PC-3 (cell line): Measurements from ENCODE around the gene PAK4. TPM values are rescaled to one million over a fixed set of nuclear protein-coding genes. Genes with fewer than 3 reads are reported as not detected.

Experiments used
- ATAC-seq: fragments of 200-7000 bp; cut with Tn5 transposase; 2 replicates; pipeline ENCODE4 v1.9.1; 2020; ENCODE audit warnings: mild to moderate bottlenecking, moderate library complexity
- BruUV-seq: library from RNA; stranded (reverse); fragments of 400-500 nt; replicated peaks from 2 replicates; lab custom pipeline; 2021; lab: Mats Ljungman, UMichigan
- CTCF ChIA-PET: fragments of 300-600 bp; sonication (Branson Sonifier 250); formaldehyde crosslinking; loops from one replicate; lab custom pipeline; 2022; ENCODE audit warnings: antibody characterized with exemption; lab: Charles Lee
- POLR2A ChIA-PET: fragments of 300-600 bp; sonication (Branson Sonifier 250); formaldehyde crosslinking; loops from one replicate; lab custom pipeline; 2022; ENCODE audit warnings: antibody characterized with exemption; ENCODE audit not compliant: unreplicated experiment; lab: Charles Lee
- DNase-seq: peaks from one replicate; pipeline ENCODE4 v3.0.0-alpha.2; 2015
- H2AFZ ChIP-seq: fragments of 300-600 bp; sonication (generic); 2 replicates; pipeline ENCODE4 v1.6.0; 2016; ENCODE audit warnings: antibody characterized with exemption, low read length
- H3F3A ChIP-seq: fragments of 300-600 bp; sonication (generic); one replicate; pipeline ENCODE4 v1.6.0; 2017; ENCODE audit warnings: antibody characterized with exemption, low read length, control low read depth, mild to moderate bottlenecking; ENCODE audit not compliant: unreplicated experiment
- H3K27ac ChIP-seq: fragments of 300-600 bp; sonication (generic); 2 replicates; pipeline ENCODE4 v1.5.1; 2016; ENCODE audit warnings: mild to moderate bottlenecking, low read length
- H3K27me3 ChIP-seq: fragments of 300-600 bp; sonication (generic); 2 replicates; pipeline ENCODE4 v1.6.1; 2016; ENCODE audit warnings: low read length, mixed read lengths
- H3K36me3 ChIP-seq: fragments of 300-600 bp; sonication (generic); 2 replicates; pipeline ENCODE4 v1.6.1; 2016; ENCODE audit warnings: low read depth, mixed run types, low read length, mixed read lengths
- H3K4me1 ChIP-seq: fragments of 300-600 bp; sonication (generic); 2 replicates; pipeline ENCODE4 v1.5.1; 2016; ENCODE audit warnings: low read length; ENCODE audit not compliant: insufficient read depth
- H3K4me2 ChIP-seq: fragments of 300-600 bp; sonication (generic); 2 replicates; pipeline ENCODE4 v1.6.0; 2016; ENCODE audit warnings: low read length
- H3K4me3 ChIP-seq: fragments of 300-600 bp; sonication (generic); 2 replicates; pipeline ENCODE4 v1.5.1; 2016; ENCODE audit warnings: mild to moderate bottlenecking, low read length, mixed read lengths
- H3K79me2 ChIP-seq: fragments of 300-600 bp; sonication (generic); 2 replicates; pipeline ENCODE4 v1.6.1; 2017; ENCODE audit warnings: low read length, mixed read lengths
- H3K9ac ChIP-seq: fragments of 300-600 bp; sonication (generic); 2 replicates; pipeline ENCODE4 v1.6.0; 2016; ENCODE audit warnings: mild to moderate bottlenecking, low read length
- H3K9me2 ChIP-seq: fragments of 300-600 bp; sonication (generic); replicated peaks from 2 replicates; pipeline ENCODE4 v1.6.1; 2016; ENCODE audit warnings: mixed run types, low read length, mixed read lengths
- H3K9me3 ChIP-seq: fragments of 300-600 bp; sonication (generic); 2 replicates; pipeline ENCODE4 v1.6.1; 2016; ENCODE audit warnings: low read length, mixed read lengths
- H4K20me1 ChIP-seq: fragments of 300-600 bp; sonication (generic); 2 replicates; pipeline ENCODE4 v1.6.1; 2016; ENCODE audit warnings: low read length, mixed read lengths
- CTCF ChIP-seq: fragments of 300-600 bp; sonication (generic); conservative IDR thresholded peaks from 2 replicates; pipeline ENCODE4 v1.5.1; 2017; ENCODE audit warnings: antibody characterized with exemption, low read depth, mild to moderate bottlenecking, low read length
- EZH2 ChIP-seq: fragments of 300-600 bp; sonication (generic); IDR thresholded peaks from one replicate; pipeline ENCODE4 v1.6.1; 2017; ENCODE audit warnings: antibody characterized with exemption, mild to moderate bottlenecking, low read length; ENCODE audit not compliant: unreplicated experiment
- EZH2phosphoT487 ChIP-seq: fragments of 300-600 bp; sonication (generic); IDR thresholded peaks from 2 replicates; pipeline ENCODE4 v1.6.1; 2018; ENCODE audit warnings: mild to moderate bottlenecking, antibody characterized with exemption, low read length, borderline replicate concordance
- intact Hi-C: fragments of 100-400 bp; cut with micrococcal nuclease; formaldehyde crosslinking; loops from 2 replicates; pipeline ENCODE4 v1.9.0; 2023
- total RNA-seq: library from RNA; depleted of rRNA; stranded (reverse); fragments of >200 nt; gene quantifications from 2 replicates; pipeline ENCODE4 v1.2.3, GENCODE V29; 2014

PAK4 gene
- total RNA-seq, 1 experiment from 2014 or later = 13.5 TPM

- no TSS peak for BruUV-seq
Measured at GRCh38 chr19:39173502-39173991, 48.0 kb downstream of the PAK4 start.

DNA sequence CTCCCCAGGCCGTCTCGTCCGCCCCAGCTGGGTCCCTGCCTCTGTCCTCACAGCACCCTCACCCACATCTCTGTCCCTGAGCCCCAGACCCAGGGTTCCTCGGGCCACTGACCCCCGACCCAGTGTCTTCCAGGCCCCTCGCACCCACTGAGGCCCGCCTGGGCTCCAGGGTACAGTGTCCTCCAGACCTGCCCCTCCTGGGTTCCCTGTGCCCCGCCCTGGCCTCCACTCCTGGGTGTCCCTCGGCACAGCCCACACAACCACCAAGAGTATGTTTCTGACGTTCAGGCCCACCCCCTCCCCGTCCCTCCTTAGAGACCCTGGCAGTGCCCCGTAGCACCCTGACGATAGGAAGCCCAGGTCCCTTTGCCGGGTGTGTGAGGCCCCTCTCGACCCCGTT, 48.6 kb downstream of the PAK4 start:
- POLR2A ChIA-PET = no interaction called here
- CTCF ChIA-PET = no interaction called here
- Histone ChIP-seq H3K9me3 (no peaks in the 10 kb centered on the region), H3K4me1 (no peaks in the 10 kb centered on the region), H3K9me2 (no peaks in the 10 kb centered on the region), H2AFZ (no peak overlapping the region), H3K4me3 (no peak overlapping the region), H3K36me3 (no peaks in the 10 kb centered on the region), H3K27ac (no peak overlapping the region), H4K20me1 (no peaks in the 10 kb centered on the region), H3K79me2 (no peaks in the 10 kb centered on the region), H3K4me2 (no peak overlapping the region), H3K9ac (no peak overlapping the region), H3K27me3 (no peaks in the 10 kb centered on the region), H3F3A (no peaks in the 10 kb centered on the region)
- no peak for DNase-seq
- intact Hi-C loops = no loop called here
- no peak for TF ChIP-seq EZH2
- TF ChIP-seq CTCF = no peak
- TF ChIP-seq EZH2phosphoT487 = no peak
- no peak for ATAC-seq
- no TSS peak for BruUV-seq

More at GRCh38 chr19:39173502-39173991, 48.0 kb downstream of the PAK4 start:
- H3K9me2 ChIP-seq = no peaks in the 10 kb centered on the region
- H3K27ac ChIP-seq = no peak overlapping the region
- H3K36me3 ChIP-seq = no peaks in the 10 kb centered on the region
- H3K79me2 ChIP-seq = 0 out of 2 replicates have a peak, but pooled peaks cover 3% of the 10 kb centered on the region
- no peaks in the 10 kb centered on the region for H3F3A ChIP-seq
- H3K9me3 ChIP-seq = no peaks in the 10 kb centered on the region
- H3K4me3 ChIP-seq = no peak overlapping the region
- no peaks in the 10 kb centered on the region for H3K27me3 ChIP-seq
- H2AFZ ChIP-seq = no peak overlapping the region
- ChIA-PET POLR2A (no interaction called here), CTCF (no interaction called here)
- intact Hi-C loops = no loop called here
- DNase-seq (no peak), ATAC-seq (no peak)
- no peak for TF ChIP-seq CTCF
- TF ChIP-seq EZH2 = no peak
- TF ChIP-seq EZH2phosphoT487 = no peak
- no peaks in the 10 kb centered on the region for H4K20me1 ChIP-seq
- H3K4me2 ChIP-seq = no peak overlapping the region
- no peak overlapping the region for H3K9ac ChIP-seq
- H3K4me1 ChIP-seq = no peaks in the 10 kb centered on the region

GRCh38 chr19:39174558-39175544, 49.3 kb downstream of the PAK4 start:
- Histone ChIP-seq H3K9me2 (no peaks in the 10 kb centered on the region), H3K27ac (no peak overlapping the region), H3F3A (no peaks in the 10 kb centered on the region), H3K9me3 (no peaks in the 10 kb centered on the region), H4K20me1 (no peaks in the 10 kb centered on the region), H3K9ac (no peak overlapping the region), H3K36me3 (no peaks in the 10 kb centered on the region), H3K4me1 (no peaks in the 10 kb centered on the region), H3K27me3 (no peaks in the 10 kb centered on the region), H3K79me2 (no peaks in the 10 kb centered on the region), H2AFZ (no peak overlapping the region), H3K4me2 (no peak overlapping the region), H3K4me3 (no peak overlapping the region)
- intact Hi-C loops = no loop called here
- BruUV-seq = no TSS peak
- DNase-seq = no peak
- ChIA-PET CTCF (no interaction called here), POLR2A (no interaction called here)
- no peak for TF ChIP-seq EZH2
- TF ChIP-seq CTCF = no peak
- no peak for TF ChIP-seq EZH2phosphoT487
- no peak for ATAC-seq
